Stimulated activated CD8-positive, alpha-beta memory T cell treated with anti-CD3 and anti-CD28 coated beads, Interleukin-2, amount 100 ng/mL, for 1 hour (primary cell): ENCODE data around the gene FANCD2.
"Not testable (repeated sequence)": the region's sequence is repeated elsewhere in the genome, so short reads cannot be mapped to it uniquely, and the experiment has no call there.

Experiments used
- DNase-seq, 2 donors: peaks; one replicate each; pipeline ENCODE4 v3.0.0-alpha.2; 2020; ENCODE audit warnings: low read depth in 2 of 2

Gene FANCD2

DNA sequence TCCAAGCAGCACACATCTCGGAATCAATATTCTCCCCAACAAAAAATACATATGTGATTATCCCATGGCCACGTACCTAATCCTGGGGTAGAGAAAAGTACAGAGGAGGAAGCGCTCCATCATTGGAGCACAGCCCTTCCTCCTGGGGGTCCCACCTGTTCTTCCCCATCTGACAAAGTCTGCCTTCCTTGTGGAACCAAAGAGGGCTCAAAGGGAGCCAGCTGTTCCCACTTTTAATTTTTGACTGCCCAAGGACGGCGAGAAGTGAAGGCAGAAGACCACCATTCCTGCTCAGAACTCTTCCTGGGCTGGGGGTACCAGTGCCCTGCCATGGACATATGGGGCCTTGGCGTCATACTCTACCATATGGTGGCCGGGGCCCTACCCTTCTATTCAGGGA lies 14.1 kb upstream of the FANCD2 start:
- no peak for DNase-seq

DNA sequence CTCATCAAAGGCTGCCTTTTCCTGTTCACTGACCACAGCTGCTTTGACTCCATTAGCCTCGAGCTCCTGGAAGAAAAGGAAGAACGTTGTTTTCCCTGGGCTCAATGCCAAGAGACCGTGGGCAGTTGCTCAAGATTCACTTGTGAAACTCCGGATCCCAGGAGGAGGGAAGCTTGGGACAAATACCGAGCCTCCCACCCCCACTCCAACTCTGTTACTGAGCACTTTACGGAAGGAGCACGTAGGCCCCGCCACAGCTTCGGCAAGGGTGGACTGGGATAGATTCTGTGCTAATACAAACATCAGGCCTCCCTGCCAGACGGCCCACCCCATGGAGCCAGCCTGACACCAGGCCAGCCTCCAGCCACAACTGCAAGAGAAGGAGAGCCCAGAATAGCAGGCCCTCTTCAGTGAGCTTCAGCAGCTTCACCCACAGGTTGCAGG lies 10.8 kb upstream of the FANCD2 start:
- DNase-seq: no peak

DNA sequence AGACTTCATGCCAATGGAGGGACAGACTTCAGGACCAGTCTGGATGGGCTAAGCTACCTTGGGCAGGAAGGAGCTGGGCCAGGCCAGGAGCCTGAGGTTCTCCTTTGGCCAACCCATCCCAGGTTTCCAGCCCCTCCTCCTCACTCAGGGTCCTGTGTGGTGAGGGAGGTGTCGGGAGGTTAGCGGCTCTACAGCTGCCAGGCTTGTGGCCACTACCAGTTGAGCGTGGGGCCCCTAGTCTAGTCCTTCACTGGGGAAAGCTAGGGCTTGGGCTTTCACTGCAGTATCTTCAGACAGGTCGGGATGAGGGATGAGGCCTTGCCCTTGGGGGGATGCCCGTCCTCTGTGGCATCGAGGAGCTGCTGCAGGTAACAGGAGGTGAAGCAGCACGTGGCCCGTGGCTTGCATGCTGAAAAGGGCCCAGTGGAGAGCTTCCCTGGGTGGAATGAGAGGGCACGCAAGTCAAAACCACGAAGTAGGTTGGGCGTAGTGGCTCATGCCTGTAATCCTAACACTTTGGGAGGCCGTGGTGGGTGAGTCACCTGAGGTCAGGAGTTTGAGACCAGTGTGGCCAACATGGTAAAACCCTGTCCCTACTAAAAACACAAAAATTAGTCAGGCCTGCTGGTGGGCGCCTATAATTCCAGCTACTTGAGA lies 8.5 kb upstream of the FANCD2 start:
- DNase-seq: no peak

DNA sequence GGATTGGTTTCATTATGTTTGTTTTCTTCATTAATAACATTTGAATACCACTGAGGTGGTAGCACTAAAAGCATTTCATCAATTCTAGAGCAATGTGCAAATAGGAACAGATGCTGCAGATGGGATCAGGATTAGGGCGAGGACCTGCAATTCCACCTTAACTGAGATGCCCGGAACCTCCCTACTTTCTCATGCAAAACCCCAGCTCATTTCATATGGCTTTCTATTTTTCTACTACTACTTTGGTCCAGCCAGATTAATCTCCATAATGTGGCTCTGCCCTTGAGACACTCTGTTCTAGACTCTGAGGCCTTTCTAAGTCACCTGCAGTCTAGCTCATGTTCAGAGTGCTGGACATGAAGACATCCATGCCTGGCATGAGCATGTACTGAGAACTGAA lies 7.4 kb upstream of the FANCD2 start:
- not testable (repeated sequence) for DNase-seq

DNA sequence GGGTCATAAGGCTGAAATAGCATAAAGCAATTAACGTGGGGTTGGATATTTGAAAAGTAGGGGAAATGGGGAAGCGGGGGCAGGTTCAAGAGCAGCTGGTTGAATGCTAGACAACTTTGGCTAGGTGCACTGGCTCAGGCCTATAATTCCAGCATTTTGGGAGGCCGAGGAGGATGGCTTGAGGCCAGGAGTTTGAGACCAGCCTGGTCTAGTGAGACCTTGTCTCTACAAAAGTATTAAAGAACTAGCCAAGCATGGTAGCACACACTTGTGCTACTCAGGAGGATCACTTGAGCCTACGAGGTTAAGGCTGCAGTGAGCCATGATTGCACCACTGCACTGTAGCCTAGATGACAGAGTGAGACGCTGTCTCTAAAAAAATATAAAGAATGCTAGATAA lies 6.9 kb upstream of the FANCD2 start:
- DNase-seq: no peak

DNA sequence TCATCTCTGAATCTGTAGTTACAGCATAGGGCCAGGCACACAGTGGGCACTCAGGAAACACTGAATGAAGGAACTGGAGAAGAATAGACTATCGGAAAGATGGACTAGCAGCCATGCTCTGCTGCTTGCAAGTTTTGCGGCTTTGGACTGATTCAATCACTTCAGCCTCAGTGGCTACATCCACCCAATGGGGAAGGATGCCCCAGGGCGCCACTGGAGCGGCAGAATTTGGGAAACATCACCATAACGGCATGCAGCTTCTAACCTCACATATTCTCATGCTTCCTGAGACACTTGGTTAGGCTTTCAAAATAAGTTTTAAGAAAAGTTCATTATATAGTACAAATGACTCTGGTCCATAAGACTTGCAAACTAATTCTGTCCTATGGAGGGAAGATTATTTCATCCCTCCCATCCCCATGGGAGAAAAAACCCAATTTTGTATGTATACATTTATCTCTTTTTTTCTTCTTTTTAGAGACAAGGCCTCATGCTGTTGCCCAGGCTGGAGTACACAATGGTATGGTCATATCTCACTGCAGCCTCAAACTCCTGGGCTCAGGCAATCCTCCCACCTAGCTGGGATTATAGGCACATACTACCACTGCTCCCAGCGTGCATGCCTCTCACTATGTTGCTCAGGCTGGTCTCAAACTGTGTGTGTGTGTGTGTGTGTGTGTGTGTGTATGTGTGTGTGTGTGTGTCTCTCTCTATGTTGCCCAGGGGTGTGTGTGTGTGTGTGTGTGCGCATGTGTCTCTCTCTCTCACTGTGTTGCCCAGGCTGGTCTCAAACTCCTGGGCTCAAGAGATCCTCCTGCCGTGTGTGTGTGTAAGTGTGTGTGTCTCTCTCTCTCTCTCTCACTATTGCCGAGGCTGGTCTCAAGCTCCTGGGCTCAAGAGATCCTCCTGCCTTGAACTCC lies 4.1 kb upstream of the FANCD2 start:
- no peak for DNase-seq

DNA sequence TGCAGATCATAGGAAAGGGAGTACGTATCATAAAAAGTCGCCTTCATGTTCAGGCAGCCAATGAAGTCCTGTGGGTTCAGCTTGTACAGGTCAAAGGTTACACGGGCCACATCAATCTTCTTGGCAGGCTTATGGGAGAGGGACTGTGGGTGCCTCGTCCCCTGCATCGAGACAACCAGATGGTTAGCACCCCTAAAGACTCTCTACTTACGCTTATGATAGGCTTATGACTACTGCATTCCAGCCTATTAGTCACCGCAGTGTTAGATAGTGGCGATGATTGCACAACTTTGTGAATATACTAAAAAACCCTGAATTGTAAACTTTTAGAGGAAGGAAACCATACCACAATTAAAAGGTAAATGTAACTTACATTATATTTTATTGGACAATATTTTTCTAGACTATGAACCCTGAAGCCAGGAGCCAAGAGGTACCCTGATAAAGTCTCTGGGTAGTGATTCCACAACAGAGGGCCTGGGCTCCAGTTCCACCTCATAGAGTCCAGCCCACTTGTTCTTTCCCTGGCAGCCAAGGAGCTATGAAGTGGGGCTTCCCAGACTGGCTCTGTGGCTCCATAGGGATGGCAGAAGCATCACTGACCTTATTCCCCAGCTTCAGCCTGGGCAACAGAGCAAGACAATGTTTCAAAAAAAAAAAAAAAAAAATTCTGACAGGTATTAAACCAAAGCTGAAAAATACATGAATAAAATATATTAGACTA lies 2.5 kb upstream of the FANCD2 start:
- no peak for DNase-seq

DNA sequence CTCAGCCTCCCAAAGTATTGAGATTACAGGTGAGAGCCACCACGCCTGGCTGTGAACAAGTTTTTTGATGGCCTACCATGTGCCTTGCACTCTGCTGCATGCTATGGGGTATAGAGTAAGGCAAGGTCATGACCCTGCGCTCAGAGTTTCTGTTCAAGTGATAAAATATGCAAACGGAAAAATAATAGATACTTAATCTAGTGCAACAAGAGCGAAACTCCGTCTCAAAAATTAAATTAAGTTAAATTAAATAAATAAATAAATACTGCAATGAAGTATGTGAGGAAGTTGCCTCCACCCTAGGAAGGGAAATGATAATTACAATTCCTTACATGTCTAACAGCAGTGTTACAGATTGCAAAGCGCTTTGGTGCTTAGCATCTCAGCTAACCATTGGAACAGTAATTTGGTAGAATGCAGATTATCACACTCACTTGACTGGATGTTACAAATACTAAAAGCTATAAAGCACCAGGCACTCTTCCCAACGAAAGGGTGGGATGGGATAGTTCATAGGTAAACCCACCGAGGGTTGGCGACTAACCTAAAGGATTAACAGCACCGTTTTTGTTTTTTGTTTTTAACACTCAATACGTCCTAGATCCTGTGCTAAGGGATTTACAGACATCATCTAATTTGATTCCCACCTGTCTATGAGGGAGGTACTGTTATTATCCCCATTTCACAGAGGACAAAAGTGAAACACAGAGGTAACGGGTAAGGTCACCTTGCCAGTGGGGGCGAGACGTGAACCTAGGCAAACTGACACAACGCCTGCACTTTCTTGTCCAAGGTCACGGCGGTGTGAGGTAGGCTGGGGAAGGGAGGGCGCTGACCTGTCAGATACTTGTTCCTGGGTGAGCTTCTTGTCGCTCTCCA lies 793 bp upstream of the FANCD2 start:
- DNase-seq: no peak

DNA sequence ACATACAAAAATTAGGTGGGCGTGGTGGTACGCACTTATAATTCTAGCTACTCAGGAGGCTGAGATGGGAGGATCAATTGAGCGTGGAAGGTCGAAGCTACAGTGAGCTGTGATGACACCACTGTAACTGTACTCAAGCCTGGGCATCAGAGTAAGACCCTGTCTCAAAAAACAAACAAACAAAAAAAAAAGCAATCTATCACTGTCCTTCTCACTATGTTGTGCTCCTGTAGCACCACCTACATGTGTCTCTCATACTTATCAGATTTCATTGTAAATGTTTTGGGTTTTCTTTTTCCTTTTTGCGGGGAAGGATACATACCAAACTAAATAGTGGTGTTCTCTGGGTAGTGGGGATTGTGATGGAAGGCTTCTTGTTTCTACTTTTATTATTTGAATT lies 14.8 kb downstream of the FANCD2 start:
- DNase-seq: no peak

- DNase-seq: no peak
These were observed 21.6 kb downstream of the FANCD2 start for GRCh38 chr3:10047876-10048275.

DNA sequence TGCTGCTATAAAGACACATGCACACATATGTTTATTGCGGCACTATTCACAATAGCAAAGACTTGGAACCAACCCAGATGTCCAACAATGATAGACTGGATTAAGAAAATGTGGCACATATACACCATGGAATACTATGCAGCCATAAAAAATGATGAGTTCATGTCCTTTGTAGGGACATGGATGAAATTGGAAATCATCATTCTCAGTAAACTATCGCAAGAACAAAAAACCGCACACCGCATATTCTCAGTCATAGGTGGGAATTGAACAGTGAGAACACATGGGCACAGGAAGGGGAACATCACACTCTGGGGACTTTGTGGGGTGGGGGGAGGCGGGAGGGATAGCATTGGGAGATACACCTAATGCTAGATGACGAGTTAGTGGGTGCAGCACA lies 26.8 kb downstream of the FANCD2 start:
- not testable (repeated sequence) for DNase-seq

DNA sequence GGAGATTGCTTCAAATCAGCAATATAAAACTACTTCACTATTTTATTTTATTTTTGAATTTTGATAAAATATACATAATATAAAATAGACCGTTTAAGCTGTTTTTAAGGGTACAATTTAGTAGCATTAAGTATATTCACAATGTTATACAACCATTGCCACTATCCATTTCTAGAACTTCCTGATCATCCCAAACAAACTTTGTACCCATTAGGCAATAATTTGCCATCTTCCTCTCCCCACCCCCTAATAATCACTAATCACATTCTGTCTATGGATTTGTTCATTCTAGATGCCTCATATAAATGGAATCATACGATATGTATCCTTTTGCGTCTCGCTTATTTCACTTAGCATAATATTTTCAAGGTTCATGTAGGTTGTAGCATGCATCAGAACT lies 28.9 kb downstream of the FANCD2 start:
- DNase-seq: no peak

DNA sequence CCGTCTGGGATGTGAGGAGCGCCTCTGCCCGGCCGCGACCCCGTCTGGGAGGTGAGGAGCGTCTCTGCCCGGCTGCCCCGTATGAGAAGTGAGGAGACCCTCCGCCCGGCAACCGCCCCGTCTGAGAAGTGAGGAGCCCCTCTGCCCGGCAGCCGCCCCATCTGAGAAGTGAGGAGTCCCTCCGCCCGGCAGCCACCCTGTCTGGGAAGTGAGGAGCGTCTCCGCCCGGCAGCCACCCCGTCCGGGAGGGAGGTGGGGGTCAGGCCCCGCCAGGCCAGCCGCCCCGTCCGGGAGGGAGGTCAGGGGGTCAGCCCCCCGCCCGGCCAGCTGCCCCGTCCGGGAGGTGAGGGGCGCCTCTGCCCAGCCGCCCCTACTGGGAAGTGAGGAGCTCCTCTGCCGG lies 43.8 kb downstream of the FANCD2 start:
- DNase-seq: not testable (repeated sequence)

- no peak for DNase-seq
These were observed 48.4 kb downstream of the FANCD2 start for GRCh38 chr3:10074666-10075065.

DNA sequence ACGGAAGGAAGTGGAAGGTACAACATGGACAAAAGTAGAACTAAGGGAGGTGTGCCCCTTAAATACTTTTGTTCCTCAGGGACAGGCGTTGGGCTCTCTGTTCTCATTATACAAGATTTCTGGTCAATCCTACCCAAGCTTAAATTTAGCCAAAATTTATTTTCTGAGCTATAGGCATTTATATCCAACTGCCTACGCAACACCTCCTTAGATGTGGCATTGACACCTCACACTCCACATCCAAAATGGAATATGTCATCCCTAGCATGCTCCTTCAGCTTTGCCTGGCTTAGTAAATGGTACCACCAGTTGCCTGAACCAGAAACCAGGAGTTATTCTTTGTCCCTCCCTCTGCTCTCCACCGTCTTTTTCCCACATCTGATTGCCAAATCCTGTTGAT lies 55.6 kb downstream of the FANCD2 start:
- no peak for DNase-seq

GRCh38 chr3:10085738-10086137 lies 59.5 kb downstream of the FANCD2 start:
- no peak for DNase-seq

- DNase-seq: no peak
These were observed 62.0 kb downstream of the FANCD2 start for GRCh38 chr3:10088256-10088655.

GRCh38 chr3:10090179-10090578 lies 63.9 kb downstream of the FANCD2 start:
- DNase-seq: no peak

- not testable (repeated sequence) for DNase-seq
These were observed 64.5 kb downstream of the FANCD2 start for GRCh38 chr3:10090774-10091173.

GRCh38 chr3:10091387-10091786 lies 65.2 kb downstream of the FANCD2 start:
- DNase-seq: not testable (repeated sequence)

DNA sequence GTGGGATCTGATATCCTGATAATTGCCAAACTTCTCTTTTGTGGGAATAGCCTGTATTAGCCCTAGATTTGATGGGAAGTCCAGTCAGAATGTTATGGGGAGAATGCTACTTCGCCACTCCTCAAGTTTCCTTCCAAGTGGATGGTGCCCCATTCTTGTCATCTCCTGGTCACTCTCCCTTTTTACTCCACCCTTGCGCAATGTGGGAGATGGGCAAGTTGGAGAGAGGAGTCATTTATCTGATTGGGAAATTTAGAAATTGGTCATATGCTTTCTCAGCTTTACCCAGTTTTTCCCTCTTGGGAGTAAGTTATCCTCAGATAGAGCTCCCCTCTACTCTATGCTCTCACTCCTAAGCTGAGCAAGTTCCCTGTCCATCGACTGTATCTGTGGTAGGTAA lies 67.4 kb downstream of the FANCD2 start:
- DNase-seq: no peak

GRCh38 chr3:10099041-10099440 lies 72.8 kb downstream of the FANCD2 start:
- no peak for DNase-seq
